GM19351 (cell line): ENCODE measurements around the gene SLC9A9.

Experiments
- ATAC-seq: cut with Tn5 transposase; IDR thresholded peaks from one replicate; pipeline ENCODE4 v1.9.1; 2021; ENCODE audit warnings: mild to moderate bottlenecking, moderate library complexity; ENCODE audit not compliant: unreplicated experiment

Gene SLC9A9

GRCh38 chr3:143573610-143574303 lies 274.5 kb downstream of the SLC9A9 start:
- no peak for ATAC-seq

- no peak for ATAC-seq
Measured at GRCh38 chr3:143571548-143571947, 276.7 kb downstream of the SLC9A9 start.

DNA sequence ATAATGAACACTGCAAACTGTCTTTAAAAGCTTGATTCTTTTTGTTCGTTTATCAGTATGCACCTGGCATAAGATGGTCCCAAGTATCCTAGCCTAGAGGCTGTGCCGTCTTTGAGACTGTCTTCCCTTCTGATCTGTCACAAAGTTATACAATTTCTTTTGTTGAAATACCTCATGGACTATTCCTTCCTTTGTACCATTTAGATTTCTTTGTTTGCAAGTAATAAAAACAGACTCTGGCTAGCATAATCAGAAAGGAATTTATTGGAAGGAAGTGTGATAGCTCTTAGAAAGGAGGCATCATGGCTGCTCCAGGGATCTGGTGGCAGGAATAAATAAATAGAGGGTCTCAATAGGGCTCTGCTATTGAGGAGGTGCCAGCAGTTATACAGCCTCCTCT lies 280.4 kb downstream of the SLC9A9 start:
- no peak for ATAC-seq

DNA sequence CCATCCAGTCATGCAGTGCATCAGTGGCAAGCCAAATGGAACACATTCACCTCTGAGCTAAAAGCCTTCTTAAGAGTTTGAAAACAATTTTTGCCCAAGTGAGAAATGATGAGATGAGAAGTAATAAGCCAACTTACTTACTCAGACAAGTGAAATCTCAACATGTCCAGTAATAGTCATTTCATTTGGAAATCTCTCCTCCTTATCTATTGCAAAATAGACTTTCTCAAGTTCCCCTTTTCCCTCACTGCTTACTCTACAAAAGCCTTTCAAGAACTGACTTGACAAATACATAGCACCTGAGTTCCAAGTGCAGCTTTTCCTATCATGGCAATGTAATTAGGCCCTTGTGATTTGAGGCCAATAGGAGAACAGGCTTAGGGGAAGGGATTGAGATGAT lies 282.3 kb downstream of the SLC9A9 start:
- no peak for ATAC-seq

DNA sequence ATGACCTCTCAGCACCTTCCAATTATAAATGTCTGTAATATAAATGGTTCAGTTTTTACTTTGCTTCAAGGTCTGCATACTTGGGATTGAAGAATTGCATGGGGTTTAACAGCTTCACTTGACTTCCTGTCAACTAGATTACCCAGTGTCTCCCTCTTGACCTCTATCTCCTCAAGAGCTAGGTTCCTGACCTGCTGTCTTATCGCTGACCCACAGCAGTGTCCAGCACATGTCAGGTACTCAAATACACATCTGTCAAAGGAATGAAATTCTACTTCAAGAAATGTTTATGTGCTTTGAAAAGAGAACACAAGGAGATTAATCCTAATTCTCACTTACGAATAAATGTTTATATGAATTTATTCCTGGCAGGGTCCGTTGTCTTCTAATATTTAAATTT lies 284.5 kb downstream of the SLC9A9 start:
- ATAC-seq, result no peak

DNA sequence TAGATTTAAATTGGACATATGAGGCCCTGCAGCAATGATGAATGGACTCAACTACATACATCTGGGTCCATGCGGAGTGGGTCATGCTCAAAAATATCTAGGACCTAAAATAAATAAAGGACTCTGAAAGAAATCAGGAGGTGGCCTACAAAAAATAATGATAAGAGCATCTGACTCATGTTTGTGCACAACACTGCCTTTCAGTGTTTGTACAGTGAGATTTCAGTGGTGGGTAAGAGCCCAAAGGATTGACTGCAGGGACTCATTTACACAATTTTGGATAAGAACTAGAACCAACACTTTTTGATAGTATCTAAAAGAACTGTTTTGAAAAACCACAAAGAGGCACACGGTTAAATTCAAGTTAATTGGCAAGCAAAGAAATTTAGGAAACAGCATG lies 285.5 kb downstream of the SLC9A9 start:
- no peak for ATAC-seq

DNA sequence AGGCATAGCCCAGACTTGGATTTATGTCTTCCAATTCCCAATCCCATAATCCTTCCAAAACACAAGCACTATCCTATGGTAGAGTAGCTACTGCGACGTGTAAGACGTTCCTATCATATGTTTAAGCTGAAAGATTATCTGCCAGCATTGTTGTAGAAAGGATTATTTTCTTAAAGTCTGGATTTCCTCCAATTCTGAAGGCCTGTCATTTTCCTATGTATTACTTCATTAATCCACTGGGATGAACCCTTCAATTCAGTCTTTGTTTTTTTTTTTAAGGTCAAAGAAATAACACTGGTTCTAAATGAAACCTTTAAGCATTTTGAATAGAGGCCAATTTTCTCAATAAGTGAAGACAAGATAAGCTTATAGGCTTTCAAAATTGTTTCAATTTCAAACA lies 289.0 kb downstream of the SLC9A9 start:
- ATAC-seq, result no peak

GRCh38 chr3:143552851-143553250 lies 295.4 kb downstream of the SLC9A9 start:
- no peak for ATAC-seq

DNA sequence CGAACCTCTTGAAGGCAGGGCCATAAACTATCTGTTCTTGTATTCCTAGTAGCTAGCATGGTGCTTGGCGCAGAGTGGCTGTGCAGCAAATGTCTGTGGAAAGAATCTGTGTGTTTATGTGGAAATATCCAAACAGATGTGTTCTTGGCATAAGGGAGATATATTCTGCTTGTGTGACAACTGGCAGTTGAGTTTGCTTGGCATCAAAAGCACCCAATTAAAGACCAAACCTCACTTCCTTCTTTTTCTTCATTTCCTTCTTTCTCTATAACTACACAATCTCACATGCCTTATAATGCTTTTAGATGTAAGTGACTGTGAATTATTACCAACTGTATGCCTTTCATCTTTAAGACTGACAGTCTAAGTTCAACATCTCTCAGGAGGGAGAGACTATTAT lies 296.5 kb downstream of the SLC9A9 start:
- ATAC-seq, result no peak

DNA sequence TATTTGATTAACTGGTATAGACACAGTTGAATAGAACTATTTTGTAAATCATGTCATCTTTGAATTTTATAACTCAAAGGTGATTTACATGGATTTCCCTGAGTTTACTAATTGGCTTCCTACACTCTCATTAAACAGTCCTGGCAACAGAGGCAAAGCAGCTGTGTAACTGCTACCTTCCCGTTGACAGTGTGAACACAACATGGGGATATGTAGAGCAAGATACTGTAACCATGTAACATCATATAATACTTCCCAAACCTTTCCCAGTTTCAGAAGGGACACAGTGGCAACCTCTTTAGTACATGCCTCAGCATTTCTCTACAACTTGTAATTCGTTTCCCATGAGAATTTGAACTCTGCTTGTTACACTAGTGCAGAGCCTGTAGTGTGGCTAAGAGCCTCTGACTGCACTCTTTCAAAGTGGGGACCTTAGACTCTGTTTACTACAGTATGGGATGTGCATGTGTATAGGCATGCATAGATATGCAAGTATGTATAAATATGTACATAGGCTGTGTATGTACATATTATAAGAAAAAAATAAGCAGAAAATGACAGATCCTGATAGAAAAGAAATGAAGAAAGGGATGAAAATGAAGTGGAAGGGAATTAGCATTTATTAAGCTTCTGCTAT lies 299.3 kb downstream of the SLC9A9 start:
- no peak for ATAC-seq

DNA sequence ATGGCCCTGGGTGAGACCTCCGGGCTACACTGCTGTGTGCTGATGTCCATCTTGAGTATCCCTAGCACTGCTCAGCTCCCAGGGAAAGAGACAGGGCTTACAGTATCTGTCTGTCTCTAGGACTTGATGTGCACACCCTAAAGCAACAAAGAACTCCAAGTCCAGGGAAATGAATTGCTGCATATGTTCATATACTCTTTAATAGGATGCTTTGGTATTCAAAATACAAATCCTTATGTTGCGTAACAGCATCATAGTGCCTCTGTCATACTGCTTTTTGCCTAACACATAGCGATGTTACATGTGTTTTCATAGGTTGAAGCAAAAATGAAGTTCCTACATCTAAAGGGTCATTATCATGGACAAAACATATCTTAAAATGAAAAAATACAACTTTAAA lies 299.9 kb downstream of the SLC9A9 start:
- ATAC-seq, result no peak

GRCh38 chr3:143538577-143538981 lies 309.7 kb downstream of the SLC9A9 start:
- no peak for ATAC-seq

GRCh38 chr3:143538061-143538460 lies 310.2 kb downstream of the SLC9A9 start:
- no peak for ATAC-seq

DNA sequence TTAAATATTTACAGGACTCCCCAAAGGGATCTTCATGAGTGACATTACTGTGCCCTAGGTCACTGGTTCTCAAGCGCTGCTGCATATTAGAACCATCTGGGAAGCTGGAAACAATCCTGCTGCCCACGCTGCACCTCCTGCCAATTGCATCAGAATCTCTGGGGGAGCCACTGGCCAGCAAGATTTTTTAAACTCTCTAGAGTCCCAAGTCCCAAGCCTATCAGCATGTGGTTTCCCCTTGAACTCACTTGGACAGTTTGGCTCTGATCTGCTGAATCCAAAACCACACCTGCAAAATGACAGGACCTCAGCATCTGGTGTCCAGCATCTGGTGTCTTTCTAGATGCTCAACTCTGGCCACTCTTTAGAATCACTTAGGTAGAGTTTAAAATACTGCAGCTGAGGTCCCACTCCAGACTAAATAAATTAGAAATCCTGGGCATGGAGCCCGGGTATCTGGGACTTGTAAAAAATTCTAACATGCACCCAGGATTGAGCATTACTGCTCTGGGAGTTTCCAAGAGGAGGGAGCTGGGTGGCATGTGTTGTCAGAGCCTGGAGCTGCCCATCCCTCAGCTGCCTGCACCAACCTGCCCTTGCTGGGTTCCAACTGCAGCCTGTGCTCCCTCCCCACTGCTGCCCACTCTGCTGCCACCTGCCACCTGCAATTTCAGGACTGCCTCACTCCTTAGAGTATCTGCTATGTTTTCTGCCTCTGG lies 311.3 kb downstream of the SLC9A9 start:
- ATAC-seq, result no peak

DNA sequence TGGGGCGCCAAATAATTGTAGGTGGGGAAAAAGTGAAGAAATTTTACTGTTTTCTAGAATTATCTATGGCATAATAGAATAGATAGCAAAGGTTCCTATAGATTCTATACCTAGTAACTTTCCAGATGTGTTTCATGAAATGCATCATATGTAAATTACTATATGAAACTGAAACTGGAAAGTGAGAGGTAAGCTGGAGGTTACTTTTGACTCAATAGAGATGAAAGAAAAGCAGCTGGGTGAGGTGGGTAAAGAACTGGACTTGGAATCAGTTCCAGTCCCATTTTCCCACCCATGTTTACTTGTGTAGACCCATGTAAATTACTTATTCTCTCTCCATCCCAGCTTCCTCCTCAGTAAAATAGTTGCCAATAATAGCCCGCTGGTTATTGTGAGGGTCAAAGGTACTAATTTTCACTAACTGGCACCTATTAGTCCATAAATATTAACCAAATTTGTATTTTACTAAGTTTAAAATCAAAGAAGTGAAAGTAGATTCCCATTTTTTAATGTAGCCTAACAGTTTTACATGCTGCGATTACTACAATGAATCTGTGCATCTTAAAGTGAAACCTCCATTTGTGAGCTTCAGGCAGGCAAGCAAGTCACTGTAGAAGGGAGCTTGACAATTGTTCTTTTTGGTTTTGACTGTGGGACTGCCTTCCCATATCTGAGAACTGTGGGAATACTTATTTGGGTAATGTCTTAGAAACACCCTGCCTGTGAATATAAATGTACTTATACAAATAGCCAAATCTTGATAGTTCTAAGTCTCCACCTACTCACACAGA lies 312.1 kb downstream of the SLC9A9 start:
- peak; percentile 95 for ATAC-seq

GRCh38 chr3:143533391-143533790 lies 314.9 kb downstream of the SLC9A9 start:
- ATAC-seq, result no peak

DNA sequence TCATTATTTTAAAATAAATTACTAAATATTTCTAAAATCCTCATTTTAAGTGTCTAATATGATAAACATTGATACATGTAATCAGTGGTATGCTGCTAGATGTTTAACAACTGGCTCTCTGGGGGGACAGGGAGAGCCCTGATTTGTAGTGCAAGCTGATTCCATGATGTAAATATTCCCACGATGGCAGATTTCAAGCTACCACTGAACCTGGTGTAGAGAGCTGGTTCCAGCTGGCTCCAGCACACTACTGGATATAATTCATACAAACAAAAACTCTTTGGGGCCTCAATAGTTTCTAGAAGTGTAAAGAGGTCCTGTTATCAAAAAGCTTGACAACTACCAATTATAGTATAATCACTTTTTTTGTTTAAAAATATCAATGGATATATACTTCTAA lies 316.2 kb downstream of the SLC9A9 start:
- ATAC-seq, result no peak

DNA sequence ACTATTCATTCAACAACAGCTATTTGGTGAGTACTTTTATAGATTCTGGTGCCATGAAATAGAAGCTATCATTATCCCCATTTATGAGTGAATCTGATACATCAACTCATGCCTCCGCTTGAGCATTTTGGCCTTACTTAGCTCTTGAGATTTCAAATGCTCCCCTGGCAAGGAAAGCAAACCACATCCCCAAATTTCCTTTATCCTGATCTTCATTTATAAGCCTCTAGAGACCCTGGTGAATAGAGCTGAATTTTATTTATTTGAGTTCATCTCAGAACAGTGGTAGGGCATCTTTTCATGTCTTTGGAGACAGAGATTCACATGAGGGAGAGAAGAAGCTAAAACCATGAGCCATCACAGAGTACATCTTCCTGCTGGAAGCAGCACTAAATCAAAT lies 317.2 kb downstream of the SLC9A9 start:
- no peak for ATAC-seq

DNA sequence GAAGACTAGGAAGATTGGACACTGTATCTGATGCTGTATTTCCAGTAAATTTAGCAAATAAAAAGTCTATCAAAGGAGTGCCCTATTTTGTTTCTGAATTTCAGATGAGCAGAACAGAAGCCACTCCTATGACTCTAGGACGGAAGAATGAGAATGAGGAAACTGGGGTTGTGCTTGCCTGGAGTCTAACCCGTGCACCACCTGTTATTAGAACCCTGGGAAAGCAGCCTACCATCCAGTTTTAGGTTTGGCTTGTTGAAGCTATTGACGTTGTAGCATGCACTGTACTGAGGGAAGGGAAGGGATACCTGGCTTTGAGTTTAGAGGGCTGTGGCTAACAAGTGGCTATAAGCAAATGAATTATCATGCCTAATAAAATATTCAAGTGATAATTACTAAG lies 318.5 kb downstream of the SLC9A9 start:
- no peak for ATAC-seq

DNA sequence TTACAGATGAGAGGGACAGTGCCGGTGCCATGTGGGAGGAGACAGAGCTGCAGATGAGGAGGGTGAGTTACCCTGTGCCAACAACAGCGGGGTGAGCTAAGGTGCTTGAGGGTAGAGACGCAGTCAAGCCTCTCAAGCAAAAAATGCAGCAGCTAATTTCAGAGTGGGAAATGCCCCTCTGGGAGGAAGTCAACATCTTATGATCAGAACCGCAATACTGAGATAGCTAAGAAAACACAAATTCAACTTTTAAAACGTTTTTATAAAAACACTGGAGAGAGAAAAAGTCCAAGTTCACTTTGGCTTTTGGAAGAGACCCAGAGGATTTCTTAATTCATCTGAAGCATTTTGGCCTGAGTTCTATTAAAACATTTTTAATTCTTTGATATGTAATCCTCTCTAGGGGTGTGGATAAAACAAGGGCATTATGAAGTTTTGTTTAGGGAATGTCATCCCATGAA lies 319.2 kb downstream of the SLC9A9 start:
- ATAC-seq, result peak; percentile 80

DNA sequence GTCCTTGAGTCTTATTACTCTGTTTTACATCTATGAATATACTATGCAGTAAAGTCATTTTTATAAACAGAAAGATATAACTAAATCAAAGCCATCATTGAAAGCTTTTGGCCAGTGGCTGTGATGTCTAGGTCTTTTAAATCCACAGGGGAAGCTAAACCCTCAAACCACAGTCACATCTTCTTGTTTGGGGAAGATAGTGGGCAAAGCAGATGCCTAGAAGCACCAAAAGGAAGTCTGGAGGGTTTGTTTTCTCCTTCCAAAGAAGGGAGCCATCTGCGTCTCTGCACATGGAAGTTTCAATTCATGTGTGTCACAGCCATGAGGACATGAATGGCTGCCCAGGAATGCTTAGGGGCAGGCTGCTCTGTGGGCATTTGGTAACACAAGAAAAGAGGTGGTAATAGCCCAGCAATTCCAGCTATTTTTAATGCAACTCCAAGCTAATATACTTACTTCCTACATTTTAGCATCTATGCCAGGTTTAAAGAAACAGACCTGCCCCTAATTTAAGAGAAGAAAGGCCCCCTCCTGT lies 322.2 kb downstream of the SLC9A9 start:
- no peak for ATAC-seq
